Activated T-helper 9 cell treated with anti-CD3 and anti-CD28 coated beads, Interleukin-2, amount 50 U/mL, for 16 hours (primary cell): ENCODE results near the gene PBX3.

Source experiments
- DNase-seq: peaks from one replicate; pipeline ENCODE4 v3.0.0-alpha.2; 2020; ENCODE audit warnings: low read depth

PBX3 gene

GRCh38 chr9:125950880-125951471 lies 203.8 kb downstream of the PBX3 start:
- no peak for DNase-seq

GRCh38 chr9:125953314-125954019 lies 206.3 kb downstream of the PBX3 start:
- DNase-seq, result no peak

GRCh38 chr9:125956102-125956501 lies 208.9 kb downstream of the PBX3 start:
- no peak for DNase-seq

- DNase-seq, result no peak
Measured at GRCh38 chr9:125959315-125959714, 212.1 kb downstream of the PBX3 start.

- no peak for DNase-seq
Measured at GRCh38 chr9:125959951-125960619, 212.9 kb downstream of the PBX3 start.

DNA sequence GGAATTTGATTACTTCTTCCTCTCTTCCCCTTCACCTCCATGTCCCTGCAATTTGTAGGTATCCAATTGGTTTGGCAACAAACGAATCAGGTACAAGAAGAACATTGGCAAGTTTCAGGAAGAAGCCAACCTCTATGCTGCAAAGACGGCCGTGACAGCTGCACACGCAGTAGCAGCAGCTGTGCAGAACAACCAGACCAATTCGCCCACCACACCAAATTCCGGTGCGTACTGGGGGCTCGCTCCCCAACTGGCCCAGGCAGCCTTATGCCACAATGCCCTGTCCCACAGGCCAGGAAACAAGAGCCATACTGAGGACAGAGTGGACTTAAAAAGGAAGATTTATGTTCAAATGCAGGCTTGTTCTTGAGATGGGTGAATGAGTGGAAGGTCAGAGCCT lies 213.5 kb downstream of the PBX3 start:
- DNase-seq, result no peak

DNA sequence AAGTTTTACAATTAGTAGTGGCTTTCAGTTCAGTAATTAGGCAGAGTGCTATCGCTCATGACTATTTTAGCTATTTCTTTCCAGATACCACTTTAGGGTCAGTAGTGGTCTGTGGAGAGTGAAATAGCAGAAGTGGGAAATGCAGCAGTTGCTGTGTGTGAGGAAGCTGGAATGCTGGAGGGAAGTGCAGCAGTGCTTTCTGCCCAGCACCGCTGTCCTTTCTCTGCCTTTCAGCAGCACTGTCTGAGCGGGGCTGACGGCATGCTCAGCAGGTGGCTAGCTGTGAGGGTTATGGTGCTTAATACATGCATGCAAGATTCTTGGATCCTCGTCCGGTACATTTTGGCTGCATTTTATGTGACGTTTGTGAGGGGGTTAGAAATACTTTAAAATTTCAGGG lies 213.9 kb downstream of the PBX3 start:
- DNase-seq, result no peak

- no peak for DNase-seq
Measured at GRCh38 chr9:125963932-125964331, 216.8 kb downstream of the PBX3 start.

- no peak for DNase-seq
Measured at GRCh38 chr9:125964702-125965225, 217.6 kb downstream of the PBX3 start.

- no peak for DNase-seq
Measured at GRCh38 chr9:125965477-125965876, 218.3 kb downstream of the PBX3 start.

- no peak for DNase-seq
Measured at GRCh38 chr9:125966466-125966865, 219.3 kb downstream of the PBX3 start.

GRCh38 chr9:125966959-125967711 lies 220.0 kb downstream of the PBX3 start:
- no peak for DNase-seq

- DNase-seq, result no peak
Measured at GRCh38 chr9:125968714-125969374, 221.7 kb downstream of the PBX3 start.

DNA sequence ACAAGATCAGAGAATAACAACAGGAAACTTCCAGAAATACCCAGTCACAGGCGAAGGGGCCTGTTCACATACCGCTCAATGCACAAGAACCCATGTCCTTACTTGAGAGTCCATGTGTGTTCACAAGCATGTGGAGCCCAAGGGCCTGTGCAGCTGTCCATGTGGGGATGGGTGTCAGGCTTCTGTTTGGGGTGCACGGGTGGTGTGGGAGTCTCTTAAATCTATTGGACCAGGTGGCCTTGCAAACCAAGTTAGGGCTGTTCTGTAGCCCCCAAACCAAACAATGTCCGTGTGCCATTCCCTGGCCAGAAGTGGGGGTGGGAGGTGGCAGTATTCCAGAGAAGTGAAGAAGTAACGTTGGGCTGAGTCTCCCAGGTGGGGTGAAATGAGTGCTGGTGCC lies 222.3 kb downstream of the PBX3 start:
- DNase-seq, result no peak

- no peak for DNase-seq
Measured at GRCh38 chr9:125969868-125970267, 222.7 kb downstream of the PBX3 start.

GRCh38 chr9:125970340-125970739 lies 223.2 kb downstream of the PBX3 start:
- DNase-seq, result no peak

DNA sequence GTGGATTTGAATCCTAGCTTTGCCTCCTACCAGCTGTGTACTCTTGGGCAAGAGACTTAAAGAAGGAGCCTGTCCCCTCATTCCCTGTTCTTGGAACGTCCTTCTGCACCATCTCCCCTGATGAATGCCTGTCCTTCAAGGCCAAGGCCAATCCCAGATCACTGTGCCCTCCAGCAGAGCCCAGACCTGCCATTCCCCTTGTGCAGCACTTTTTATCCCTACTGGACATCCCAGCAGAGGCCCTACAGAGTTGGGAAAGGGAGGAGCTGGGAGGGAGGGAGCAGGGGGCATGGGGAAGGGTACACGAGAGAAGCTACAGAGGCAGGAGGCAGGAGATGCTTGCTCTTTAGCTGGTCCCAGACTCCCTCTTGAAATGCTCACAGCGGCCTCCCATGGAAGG lies 223.9 kb downstream of the PBX3 start:
- DNase-seq, result no peak

- DNase-seq, result no peak
Measured at GRCh38 chr9:125972012-125972729, 225.0 kb downstream of the PBX3 start.

DNA sequence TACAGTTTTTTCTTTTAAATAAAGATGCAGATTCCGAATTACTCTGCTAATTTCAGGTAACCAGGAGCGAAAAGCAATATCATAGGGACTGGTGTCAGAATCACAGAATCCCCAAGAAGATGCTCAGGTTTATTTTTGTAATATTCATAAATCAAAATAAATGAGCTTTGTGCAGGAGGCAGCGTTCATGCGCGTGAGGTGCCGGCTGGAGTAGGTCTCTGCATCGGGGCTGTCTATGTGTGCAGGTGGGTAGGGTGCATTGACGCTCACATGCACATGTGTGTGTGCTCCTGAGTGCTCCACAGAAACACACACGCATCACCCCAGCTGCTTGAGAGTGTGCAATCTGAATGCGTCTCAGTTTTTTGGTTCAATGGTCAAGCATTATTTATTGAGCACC lies 226.4 kb downstream of the PBX3 start:
- DNase-seq, result no peak

DNA sequence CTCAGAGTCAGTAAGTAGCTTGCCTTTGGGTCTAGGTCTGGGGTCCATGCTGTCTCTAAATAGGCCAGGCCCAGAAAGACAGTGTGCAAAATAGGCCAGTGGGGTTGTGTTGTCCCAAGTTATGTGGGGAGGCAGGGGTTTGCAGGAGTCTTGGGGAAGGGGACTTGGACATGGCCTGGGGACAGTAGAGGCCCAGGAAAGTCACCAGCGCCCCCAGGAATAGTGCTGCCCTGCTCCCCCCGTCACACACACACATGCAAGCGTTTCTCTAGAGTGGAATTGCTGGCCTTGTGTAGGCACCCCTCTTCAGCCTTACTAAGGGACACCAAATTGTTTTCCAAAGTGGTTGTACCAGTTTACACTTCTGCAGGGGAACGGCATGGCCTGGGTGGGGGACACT lies 227.5 kb downstream of the PBX3 start:
- DNase-seq, result no peak

DNA sequence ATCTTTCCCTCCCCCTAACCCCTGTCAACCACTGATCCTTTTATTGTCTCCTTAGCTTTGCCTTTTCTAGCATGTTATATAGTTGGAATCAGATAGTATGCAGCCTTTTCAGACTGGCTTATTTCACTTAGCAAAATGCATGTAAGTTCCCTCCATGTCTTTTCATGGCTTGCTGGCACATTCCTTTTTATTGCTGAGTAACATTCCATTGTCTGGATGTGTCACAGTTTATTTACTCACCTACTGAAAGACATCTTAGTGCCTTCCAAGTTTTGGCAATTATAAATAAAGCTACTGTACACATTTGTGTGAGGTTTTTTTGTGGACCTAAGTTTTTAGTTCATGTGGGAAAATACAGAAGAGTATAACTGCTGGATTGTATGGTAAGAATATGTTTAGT lies 230.1 kb downstream of the PBX3 start:
- no peak for DNase-seq
